ENCODE results near the gene PIP5K1C. TPM values are rescaled to one million over a fixed set of nuclear protein-coding genes. Genes with fewer than 3 reads are reported as not detected.

The PIP5K1C gene
- total and polyA plus RNA-seq, 8 donors: 20.2 to 42.2 (median 27.0) TPM

GRCh38 chr19:3621689-3622088 lies 78.6 kb downstream of the PIP5K1C start:
- no peak for DNase-seq
- Histone ChIP-seq H3K9me3 (no peaks in the 10 kb centered on the region), H3K36me3 (peaks cover 0 to 64% of the 10 kb centered on the region in 2 donors), H3K27me3 (no peaks in the 10 kb centered on the region), H3K27ac (no peak overlapping the region), H3K4me1 (peaks cover 12 to 35% of the 10 kb centered on the region in 2 donors), H3K4me3 (no peak overlapping the region)
- intact Hi-C loops (cut with DNase I): no loop called here
- ATAC-seq: no peak
- TF ChIP-seq, protein P1, sequence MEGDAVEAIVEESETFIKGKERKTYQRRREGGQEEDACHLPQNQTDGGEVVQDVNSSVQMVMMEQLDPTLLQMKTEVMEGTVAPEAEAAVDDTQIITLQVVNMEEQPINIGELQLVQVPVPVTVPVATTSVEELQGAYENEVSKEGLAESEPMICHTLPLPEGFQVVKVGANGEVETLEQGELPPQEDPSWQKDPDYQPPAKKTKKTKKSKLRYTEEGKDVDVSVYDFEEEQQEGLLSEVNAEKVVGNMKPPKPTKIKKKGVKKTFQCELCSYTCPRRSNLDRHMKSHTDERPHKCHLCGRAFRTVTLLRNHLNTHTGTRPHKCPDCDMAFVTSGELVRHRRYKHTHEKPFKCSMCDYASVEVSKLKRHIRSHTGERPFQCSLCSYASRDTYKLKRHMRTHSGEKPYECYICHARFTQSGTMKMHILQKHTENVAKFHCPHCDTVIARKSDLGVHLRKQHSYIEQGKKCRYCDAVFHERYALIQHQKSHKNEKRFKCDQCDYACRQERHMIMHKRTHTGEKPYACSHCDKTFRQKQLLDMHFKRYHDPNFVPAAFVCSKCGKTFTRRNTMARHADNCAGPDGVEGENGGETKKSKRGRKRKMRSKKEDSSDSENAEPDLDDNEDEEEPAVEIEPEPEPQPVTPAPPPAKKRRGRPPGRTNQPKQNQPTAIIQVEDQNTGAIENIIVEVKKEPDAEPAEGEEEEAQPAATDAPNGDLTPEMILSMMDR (IDR thresholded peaks at IDR 0.05): no peak

GRCh38 chr19:3620817-3621547 lies 79.3 kb downstream of the PIP5K1C start:
- peaks cover 11 to 34% of the 10 kb centered on the region in 2 donors for H3K4me1 ChIP-seq
- no peaks in the 10 kb centered on the region for H3K9me3 ChIP-seq
- ATAC-seq (no peak), DNase-seq (no peak)
- no peaks in the 10 kb centered on the region for H3K27me3 ChIP-seq
- H3K36me3 ChIP-seq: peaks cover 0 to 68% of the 10 kb centered on the region in 2 donors
- TF ChIP-seq, protein P1 (IDR thresholded peaks at IDR 0.05): no peak
- intact Hi-C loops (cut with DNase I): no loop called here
- no peak overlapping the region for H3K4me3 ChIP-seq
- no peak overlapping the region for H3K27ac ChIP-seq

GRCh38 chr19:3620145-3620816 lies 80.0 kb downstream of the PIP5K1C start:
- peaks cover 4 to 27% of the 10 kb centered on the region in 2 donors for H3K4me1 ChIP-seq
- ATAC-seq (no peak), DNase-seq (peak in 1 of 4 donors; percentile 67)
- H3K4me3 ChIP-seq: no peak overlapping the region
- no peaks in the 10 kb centered on the region for H3K27me3 ChIP-seq
- intact Hi-C loops (cut with DNase I): no loop called here
- H3K9me3 ChIP-seq: no peaks in the 10 kb centered on the region
- TF ChIP-seq, protein P1 (IDR thresholded peaks at IDR 0.05): no peak
- peaks cover 0 to 75% of the 10 kb centered on the region in 2 donors for H3K36me3 ChIP-seq
- no peak overlapping the region for H3K27ac ChIP-seq

GRCh38 chr19:3619631-3620012 lies 80.6 kb downstream of the PIP5K1C start:
- Histone ChIP-seq H3K9me3 (no peaks in the 10 kb centered on the region), H3K27ac (no peak overlapping the region), H3K36me3 (peaks cover 0 to 76% of the 10 kb centered on the region in 2 donors), H3K27me3 (no peaks in the 10 kb centered on the region), H3K4me1 (peaks cover 0 to 20% of the 10 kb centered on the region in 2 donors), H3K4me3 (no peak overlapping the region)
- TF ChIP-seq, protein P1 (IDR thresholded peaks at IDR 0.05): no peak
- ATAC-seq (no peak), DNase-seq (peak in 1 of 4 donors; percentile 66)
- intact Hi-C loops (cut with DNase I): loop anchor here in 1 of 2 donors (10.0 kb wide), 1 partner anchor 75 kb away; no protein-coding TSS in a partner anchor
